ENCODE data around the gene LRRTM3. TPM values are rescaled to one million over a fixed set of nuclear protein-coding genes. Genes with fewer than 3 reads are reported as not detected.

LRRTM3 gene
- total RNA-seq, 2 donors from 2014 or later: not detected

DNA sequence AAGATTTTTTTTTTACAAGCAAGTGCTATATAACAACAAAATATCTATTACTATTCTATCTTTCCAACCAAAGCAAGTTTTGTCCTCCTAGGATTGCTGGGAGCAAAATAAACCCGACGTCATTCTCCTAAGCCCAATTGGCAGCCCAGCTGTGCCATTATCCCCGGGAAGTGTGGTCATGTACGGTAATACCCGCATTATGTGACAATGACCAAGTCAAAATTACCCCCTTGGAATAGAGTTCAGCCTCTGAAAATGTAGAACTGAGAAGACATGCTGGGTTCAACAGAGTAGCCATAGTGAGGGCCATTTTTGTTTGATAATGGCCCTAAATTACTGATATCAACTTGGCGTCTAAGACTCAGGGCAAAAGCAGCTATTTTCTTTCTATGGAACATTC is 215.5 kb downstream of the LRRTM3 start:
- no peaks in the 10 kb centered on the region for H3K36me3 Mint-ChIP-seq
- ATAC-seq: no peak
- H3K9me3 Mint-ChIP-seq: peaks cover 0 to 4% of the 10 kb centered on the region in 2 donors
- DNase-seq (ENCODE audit: low spot score in 2 of 2): no peak
- H3K27ac Mint-ChIP-seq: no peak overlapping the region

DNA sequence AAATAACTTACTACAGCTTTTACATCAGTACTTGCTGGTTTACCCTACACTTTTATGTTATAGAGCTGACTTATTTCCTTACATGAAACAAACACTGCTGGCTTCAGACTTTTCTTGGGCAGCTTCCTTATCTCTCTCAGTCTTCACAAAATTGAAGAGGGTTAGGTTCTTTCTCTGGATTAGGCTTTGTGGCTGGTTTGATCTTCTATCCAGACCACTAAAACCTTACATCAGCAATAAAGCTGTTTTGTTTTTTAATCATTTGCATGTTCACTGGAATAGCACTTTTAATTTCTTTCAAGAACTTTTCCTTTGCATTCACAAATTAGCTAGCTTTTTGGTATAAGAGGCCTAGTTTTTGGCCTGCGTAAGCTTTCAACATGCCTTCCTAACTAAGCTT is 218.7 kb downstream of the LRRTM3 start:
- ATAC-seq (no peak), DNase-seq (ENCODE audit: low spot score in 2 of 2) (no peak)
- Mint-ChIP-seq H3K36me3 (no peaks in the 10 kb centered on the region), H3K27ac (no peak overlapping the region), H3K9me3 (peaks cover 0 to 4% of the 10 kb centered on the region in 2 donors)

All from activated naive CD4-positive, alpha-beta T cell treated with anti-CD3 and anti-CD28 coated beads, Interleukin-2, amount 50 U/mL, for 72 hours (primary cell).